ENCODE results near the gene SLC38A1. TPM values are rescaled to one million over a fixed set of nuclear protein-coding genes. Genes with fewer than 3 reads are reported as not detected.

SLC38A1 gene
- total and polyA plus RNA-seq, 11 donors: 41.5 to 250 (median 157) TPM

DNA sequence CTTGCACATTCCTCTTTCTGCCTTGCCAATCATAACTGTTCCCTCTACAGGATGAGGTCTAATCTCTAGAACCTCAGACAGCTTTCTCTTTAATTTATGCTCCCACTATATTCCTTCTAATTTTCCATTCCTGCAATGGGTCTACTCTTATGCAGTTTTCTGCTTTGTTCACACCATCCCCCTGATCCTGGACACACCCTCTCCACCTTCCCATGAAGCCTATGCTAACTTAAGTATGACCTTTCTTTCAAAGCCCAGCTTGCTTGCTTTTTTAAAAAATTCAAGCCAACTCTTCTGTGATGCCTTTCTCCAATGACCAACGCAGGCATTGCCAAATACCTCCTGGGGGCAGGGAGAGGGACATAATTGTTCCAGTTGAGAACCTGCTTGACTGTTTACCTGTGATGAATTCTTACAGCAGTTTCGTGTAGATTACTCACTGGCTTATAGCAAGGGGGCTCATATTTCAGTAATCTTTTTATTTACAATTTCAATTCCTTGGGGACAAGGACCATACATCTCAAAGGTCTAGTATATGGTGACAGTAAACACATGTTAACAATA is 7.8 kb downstream of the SLC38A1 start:
- intact Hi-C loops (cut with DNase I): loop anchor here in 3 of 10 donors (5.0 to 10.0 kb wide), 3 partner anchors 46 to 106 kb away; no protein-coding TSS in a partner anchor
- TF ChIP-seq POLR2A (IDR thresholded peaks at IDR 0.05): no peak
- TF ChIP-seq, protein P1, sequence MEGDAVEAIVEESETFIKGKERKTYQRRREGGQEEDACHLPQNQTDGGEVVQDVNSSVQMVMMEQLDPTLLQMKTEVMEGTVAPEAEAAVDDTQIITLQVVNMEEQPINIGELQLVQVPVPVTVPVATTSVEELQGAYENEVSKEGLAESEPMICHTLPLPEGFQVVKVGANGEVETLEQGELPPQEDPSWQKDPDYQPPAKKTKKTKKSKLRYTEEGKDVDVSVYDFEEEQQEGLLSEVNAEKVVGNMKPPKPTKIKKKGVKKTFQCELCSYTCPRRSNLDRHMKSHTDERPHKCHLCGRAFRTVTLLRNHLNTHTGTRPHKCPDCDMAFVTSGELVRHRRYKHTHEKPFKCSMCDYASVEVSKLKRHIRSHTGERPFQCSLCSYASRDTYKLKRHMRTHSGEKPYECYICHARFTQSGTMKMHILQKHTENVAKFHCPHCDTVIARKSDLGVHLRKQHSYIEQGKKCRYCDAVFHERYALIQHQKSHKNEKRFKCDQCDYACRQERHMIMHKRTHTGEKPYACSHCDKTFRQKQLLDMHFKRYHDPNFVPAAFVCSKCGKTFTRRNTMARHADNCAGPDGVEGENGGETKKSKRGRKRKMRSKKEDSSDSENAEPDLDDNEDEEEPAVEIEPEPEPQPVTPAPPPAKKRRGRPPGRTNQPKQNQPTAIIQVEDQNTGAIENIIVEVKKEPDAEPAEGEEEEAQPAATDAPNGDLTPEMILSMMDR (IDR thresholded peaks at IDR 0.05): no peak
- no peak for ATAC-seq
- Histone ChIP-seq H3K9me3 (no peaks in the 10 kb centered on the region), H3K27ac (peak overlapping the region in 10 of 12 donors; percentile 3 to 68 (median 55)), H3K4me1 (peaks cover 0 to 57% (median 22%) of the 10 kb centered on the region in 12 donors), H3K36me3 (no peaks in the 10 kb centered on the region), H3K4me3 (no peak overlapping the region), H3K27me3 (peaks cover 0 to 5% (median 0%) of the 10 kb centered on the region in 9 donors)
- WGBS, 4 donors: 43 to 66% (median 52%) methylated on average over 2 of the region's 2 CpGs
- DNase-seq: no peak

DNA sequence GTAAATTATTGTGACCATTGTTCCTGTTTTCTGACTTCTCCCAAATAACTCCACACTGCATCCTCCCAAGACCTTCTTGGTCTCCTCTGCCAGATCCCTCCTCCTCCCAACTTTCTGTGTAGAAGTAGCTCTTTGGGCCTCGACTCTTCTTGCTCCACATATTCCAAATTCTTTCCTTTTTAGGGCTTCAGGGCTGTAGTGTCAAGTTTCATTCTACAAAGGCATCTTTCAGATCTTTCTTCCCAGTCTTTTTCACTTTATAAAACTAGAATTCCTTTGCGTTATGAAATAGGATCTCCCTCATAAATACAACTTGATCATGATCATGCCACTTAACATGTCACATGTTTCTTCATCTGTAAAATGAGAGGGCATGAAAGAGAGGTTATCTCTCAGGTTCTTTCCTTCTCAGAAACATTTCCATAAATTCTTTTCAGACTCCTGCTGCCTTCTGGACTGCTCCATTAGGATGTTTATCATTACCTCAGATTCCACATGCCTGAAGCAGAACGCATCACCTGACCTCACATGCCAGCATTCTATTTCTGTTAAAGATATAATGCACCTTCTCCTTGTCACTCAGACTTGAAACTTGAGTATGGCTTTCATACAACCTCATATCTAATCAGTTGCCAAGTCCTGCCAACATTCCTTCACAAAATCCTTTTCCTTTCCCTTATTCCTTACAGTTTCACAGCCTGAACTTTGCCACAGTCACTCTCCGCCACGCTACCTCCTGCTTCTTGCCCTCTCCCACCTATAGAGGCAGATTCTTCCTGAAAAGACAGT is 8.5 kb downstream of the SLC38A1 start:
- no peak for TF ChIP-seq POLR2A (IDR thresholded peaks at IDR 0.05)
- TF ChIP-seq, protein P1 (IDR thresholded peaks at IDR 0.05): no peak
- intact Hi-C loops (cut with DNase I): loop anchor here in 3 of 10 donors (5.0 to 10.0 kb wide), 3 partner anchors 46 to 106 kb away; no protein-coding TSS in a partner anchor
- Histone ChIP-seq H3K36me3 (no peaks in the 10 kb centered on the region), H3K27ac (peak overlapping the region in 10 of 12 donors; percentile 3 to 68 (median 55)), H3K27me3 (no peaks in the 10 kb centered on the region), H3K4me3 (no peak overlapping the region), H3K4me1 (peaks cover 0 to 61% (median 24%) of the 10 kb centered on the region in 12 donors), H3K9me3 (no peaks in the 10 kb centered on the region)
- WGBS, 4 donors: 39 to 49% (median 41%) methylated on average over 5 of the region's 5 CpGs
- ATAC-seq (peak in 1 of 4 donors; percentile 5), DNase-seq (no peak)

DNA sequence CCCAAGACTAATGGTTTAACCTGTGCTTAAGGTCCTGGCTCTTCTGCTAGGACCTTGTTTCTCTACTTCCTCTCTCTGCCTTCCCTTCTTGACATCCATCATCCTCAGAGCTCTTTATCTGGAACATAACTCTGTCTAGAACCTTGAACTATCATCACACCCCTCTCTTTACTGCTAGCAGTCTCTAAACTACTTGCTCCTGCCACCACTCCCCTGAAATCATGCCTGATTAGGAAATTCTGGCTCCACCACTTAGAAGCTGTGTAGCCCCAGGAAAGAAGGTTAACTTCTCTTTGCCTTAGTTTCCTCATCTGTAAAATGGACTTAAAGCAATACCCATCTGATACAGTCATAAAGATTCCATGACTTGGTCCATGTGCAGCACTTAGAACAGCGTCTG is 9.1 kb downstream of the SLC38A1 start:
- ATAC-seq (no peak), DNase-seq (no peak)
- TF ChIP-seq POLR2A (IDR thresholded peaks at IDR 0.05): no peak
- TF ChIP-seq, protein P1 (IDR thresholded peaks at IDR 0.05): no peak
- H3K4me3 ChIP-seq: no peak overlapping the region
- WGBS, 4 donors: 72 to 90% (median 83%) methylated on average over 1 of the region's 1 CpG
- H3K27ac ChIP-seq: peak overlapping the region in 8 of 12 donors; percentile 9 to 68 (median 60)
- no peaks in the 10 kb centered on the region for H3K36me3 ChIP-seq
- no peaks in the 10 kb centered on the region for H3K9me3 ChIP-seq
- H3K4me1 ChIP-seq: peaks cover 0 to 59% (median 24%) of the 10 kb centered on the region in 12 donors
- intact Hi-C loops (cut with DNase I): loop anchor here in 3 of 10 donors (5.0 to 10.0 kb wide), 3 partner anchors 45 to 105 kb away; no protein-coding TSS in a partner anchor
- no peaks in the 10 kb centered on the region for H3K27me3 ChIP-seq

- Histone ChIP-seq H3K27ac (peak overlapping the region in 2 of 12 donors; percentile 63 to 68), H3K9me3 (no peaks in the 10 kb centered on the region), H3K36me3 (peaks cover 0 to under 1% (median 0%) of the 10 kb centered on the region in 9 donors), H3K4me3 (no peak overlapping the region), H3K27me3 (no peaks in the 10 kb centered on the region), H3K4me1 (peaks cover 0 to 55% (median 22%) of the 10 kb centered on the region in 12 donors)
- ATAC-seq (no peak), DNase-seq (no peak)
- 93 to 95% (median 94%) methylated on average over 4 of the region's 4 CpGs for WGBS, 4 donors
- intact Hi-C loops (cut with DNase I): no loop called here
- TF ChIP-seq POLR2A (IDR thresholded peaks at IDR 0.05): no peak
- TF ChIP-seq, protein P1 (IDR thresholded peaks at IDR 0.05): no peak
Observed at GRCh38 chr12:46259071-46259470, 9.8 kb downstream of the SLC38A1 start.
